CD4-positive, alpha-beta T cell treated with Interleukin-15 for 1 hour (primary cell): ENCODE results near the gene ZNF497.
"Not testable (repeated sequence)": the region's sequence is repeated elsewhere in the genome, so short reads cannot be mapped to it uniquely, and the experiment has no call there.

Experiments used
- DNase-seq: peaks from one replicate; pipeline ENCODE4 v3.0.0-alpha.2; 2020

The ZNF497 gene

GRCh38 chr19:58366585-58367430 lies 4.3 kb upstream of the ZNF497 start:
- no peak for DNase-seq

- no peak for DNase-seq
Observed at GRCh38 chr19:58364146-58364545, 1.6 kb upstream of the ZNF497 start.

- peak; percentile 25 for DNase-seq
Observed at GRCh38 chr19:58361900-58362271, 665 bp downstream of the ZNF497 start.

- no peak for DNase-seq
Observed at GRCh38 chr19:58357481-58358145, 4.9 kb downstream of the ZNF497 start.

- no peak for DNase-seq
Observed at GRCh38 chr19:58356766-58357480, 5.6 kb downstream of the ZNF497 start.

- no peak for DNase-seq
Observed at GRCh38 chr19:58355908-58356765, 6.4 kb downstream of the ZNF497 start.

- DNase-seq, result no peak
Observed at GRCh38 chr19:58355215-58355796, 7.2 kb downstream of the ZNF497 start.

- no peak for DNase-seq
Observed at GRCh38 chr19:58354478-58355030, 8.0 kb downstream of the ZNF497 start.

GRCh38 chr19:58353717-58354477 lies 8.7 kb downstream of the ZNF497 start:
- DNase-seq, result no peak

- DNase-seq, result no peak
Observed at GRCh38 chr19:58352760-58353671, 9.5 kb downstream of the ZNF497 start, which contains the start of gene A1BG. Gene A1BG (minus strand): TSS chr19:58353492. CDS start chr19:58353437, 55 bp downstream.

- DNase-seq, result no peak
Observed at GRCh38 chr19:58351990-58352755, 10.4 kb downstream of the ZNF497 start.

- DNase-seq, result no peak
Observed at GRCh38 chr19:58351558-58351878, 11.0 kb downstream of the ZNF497 start.

- no peak for DNase-seq
Observed at GRCh38 chr19:58350871-58351557, 11.5 kb downstream of the ZNF497 start.

GRCh38 chr19:58350001-58350861 lies 12.3 kb downstream of the ZNF497 start:
- no peak for DNase-seq

- DNase-seq, result no peak
Observed at GRCh38 chr19:58349590-58349989, 13.0 kb downstream of the ZNF497 start.

GRCh38 chr19:58348080-58348479 lies 14.5 kb downstream of the ZNF497 start:
- DNase-seq, result not testable (repeated sequence)
